A673 (cell line): ENCODE results near the gene TRABD2A. TPM values are rescaled to one million over a fixed set of nuclear protein-coding genes. Genes with fewer than 3 reads are reported as not detected.

ENCODE experiments used
- BruUV-seq: library from RNA; stranded (reverse); fragments of 400-500 nt; replicated peaks from 2 replicates; lab custom pipeline; 2021; lab: Mats Ljungman, UMichigan
- CTCF ChIA-PET: fragments of 300-600 bp; sonication (Branson Sonifier 250); formaldehyde crosslinking; loops from one replicate; lab custom pipeline; 2022; ENCODE audit warnings: antibody characterized with exemption; lab: Charles Lee
- POLR2A ChIA-PET: fragments of 300-600 bp; sonication (Branson Sonifier 250); formaldehyde crosslinking; loops from one replicate; lab custom pipeline; 2022; ENCODE audit warnings: antibody characterized with exemption; ENCODE audit not compliant: low non-redundant PET; lab: Charles Lee
- DNase-seq: peaks from one replicate; pipeline ENCODE4 v3.0.0-alpha.2; 2015; ENCODE audit warnings: low spot score
- H3K27ac ChIP-seq: fragments of 200-600 bp; sonication (generic); 2 replicates; pipeline ENCODE4 v1.5.1; 2016; ENCODE audit warnings: mixed run types, low read depth, mild to moderate bottlenecking, mixed read lengths, antibody characterized with exemption, low read length; ENCODE audit not compliant: poor library complexity, severe bottlenecking
- H3K27me3 ChIP-seq: fragments of 200-600 bp; sonication (generic); replicated peaks from 2 replicates; pipeline ENCODE4 v1.6.1; 2017; ENCODE audit warnings: mixed run types, low read depth, mild to moderate bottlenecking, mixed read lengths, antibody characterized with exemption, low read length; ENCODE audit not compliant: insufficient read depth, poor library complexity
- H3K36me3 ChIP-seq: fragments of 200-600 bp; sonication (generic); 2 replicates; pipeline ENCODE4 v1.6.1; 2016; ENCODE audit warnings: mixed run types, mild to moderate bottlenecking, mixed read lengths, antibody characterized with exemption, low read length; ENCODE audit not compliant: insufficient read depth, poor library complexity, severe bottlenecking
- H3K4me1 ChIP-seq: fragments of 200-600 bp; sonication (generic); 2 replicates; pipeline ENCODE4 v1.6.1; 2017; ENCODE audit warnings: mixed run types, mild to moderate bottlenecking, mixed read lengths, antibody characterized with exemption, low read length; ENCODE audit not compliant: insufficient read depth, poor library complexity, severe bottlenecking
- H3K4me3 ChIP-seq: fragments of 200-600 bp; sonication (generic); 2 replicates; pipeline ENCODE4 v1.5.1; 2016; ENCODE audit warnings: low read depth, mixed run types, mild to moderate bottlenecking, mixed read lengths, low read length; ENCODE audit not compliant: poor library complexity, severe bottlenecking
- H3K9me3 ChIP-seq: fragments of 200-600 bp; sonication (generic); 2 replicates; pipeline ENCODE4 v1.6.1; 2016; ENCODE audit warnings: mixed run types, low read depth, mild to moderate bottlenecking, mixed read lengths, antibody characterized with exemption, low read length; ENCODE audit not compliant: poor library complexity, severe bottlenecking
- CTCF ChIP-seq: fragments of 300-800, 200-600 bp; sonication (generic); conservative IDR thresholded peaks from 2 replicates; pipeline ENCODE4 v1.5.1; 2017; ENCODE audit warnings: low read depth, mild to moderate bottlenecking, antibody characterized with exemption, low read length, moderate library complexity, mixed read lengths
- EZH2 ChIP-seq: fragments of 200-600 bp; sonication (generic); IDR thresholded peaks from 2 replicates; pipeline ENCODE4 v1.6.1; 2017; ENCODE audit warnings: borderline replicate concordance, low read depth, mild to moderate bottlenecking, mixed read lengths, antibody characterized with exemption, low read length; ENCODE audit not compliant: poor library complexity, severe bottlenecking
- intact Hi-C: fragments of 100-400 bp; cut with micrococcal nuclease; formaldehyde crosslinking; loops from one replicate; pipeline ENCODE4 v1.10.0; 2022; ENCODE audit not compliant: unreplicated experiment
- total RNA-seq: library from RNA; stranded (reverse); gene quantifications from 2 replicates; pipeline ENCODE4 v1.2.3, GENCODE V29; 2021

The TRABD2A gene
- total RNA-seq, 1 experiment from 2014 or later = 0.67 TPM

- no peaks in the 10 kb centered on the region for H3K27me3 ChIP-seq
- no peak overlapping the region for H3K4me3 ChIP-seq
- H3K9me3 ChIP-seq = no peaks in the 10 kb centered on the region
- intact Hi-C loops = no loop called here
- no TSS peak for BruUV-seq
- TF ChIP-seq EZH2 (no peak), CTCF (no peak)
- no peaks in the 10 kb centered on the region for H3K4me1 ChIP-seq
- no peak overlapping the region for H3K27ac ChIP-seq
- no peak for DNase-seq
- CTCF ChIA-PET = no interaction called here
- no peaks in the 10 kb centered on the region for H3K36me3 ChIP-seq
- POLR2A ChIA-PET = no interaction called here
Observed at GRCh38 chr2:84821806-84822205, 59.1 kb downstream of the TRABD2A start.

- DNase-seq = no peak
- ChIA-PET POLR2A (no interaction called here), CTCF (no interaction called here)
- Histone ChIP-seq H3K4me1 (no peaks in the 10 kb centered on the region), H3K27me3 (peaks cover 5% of the 10 kb centered on the region), H3K27ac (no peak overlapping the region), H3K4me3 (no peak overlapping the region), H3K9me3 (no peaks in the 10 kb centered on the region), H3K36me3 (no peaks in the 10 kb centered on the region)
- no TSS peak for BruUV-seq
- TF ChIP-seq EZH2 (no peak), CTCF (no peak)
- intact Hi-C loops = no loop called here
Observed at GRCh38 chr2:84817239-84817655, 63.6 kb downstream of the TRABD2A start.

- Histone ChIP-seq H3K36me3 (no peaks in the 10 kb centered on the region), H3K4me1 (no peaks in the 10 kb centered on the region), H3K27me3 (peaks cover 5% of the 10 kb centered on the region), H3K9me3 (no peaks in the 10 kb centered on the region), H3K27ac (no peak overlapping the region), H3K4me3 (no peak overlapping the region)
- no TSS peak for BruUV-seq
- intact Hi-C loops = no loop called here
- CTCF ChIA-PET = no interaction called here
- no peak for DNase-seq
- TF ChIP-seq CTCF (no peak), EZH2 (no peak)
- POLR2A ChIA-PET = no interaction called here
Observed at GRCh38 chr2:84816426-84817026, 64.4 kb downstream of the TRABD2A start.
